Testis (tissue), 2 donors: ENCODE results near the gene SLCO1B3.

Experiments
- CTCF ChIP-seq, 3 experiments: fragments of 450-650 bp in 2 of 3; fragments of 200-600 bp in 1 of 3; sonication (generic) in 1 of 3; IDR thresholded peaks; one replicate each; pipeline ENCODE4 v1.5.1; 2016 to 2019; ENCODE audit warnings: antibody characterized with exemption in 3 of 3, mild to moderate bottlenecking in 2 of 3, moderate library complexity in 1 of 3
- POLR2A ChIP-seq: fragments of 450-650 bp; IDR thresholded peaks from one replicate; pipeline ENCODE4 v1.6.1; 2017; ENCODE audit warnings: antibody characterized with exemption, mild to moderate bottlenecking, moderate library complexity

- TF ChIP-seq CTCF (IDR thresholded peaks at IDR 0.05): no peak
- no peak for TF ChIP-seq POLR2A
Observed at GRCh38 chr12:20807192-20808080, 3.1 kb upstream of the SLCO1B3 start.
